H1 (cell line): Measurements from ENCODE around the gene LYPD6. TPM values are rescaled to one million over a fixed set of nuclear protein-coding genes. Genes with fewer than 3 reads are reported as not detected.

Experiments
- HDAC2 ChIP-seq, 2 experiments: fragments of 300-600 bp in 1 of 2; sonication (generic) in 1 of 2; IDR thresholded peaks; 2 replicates each; pipeline ENCODE4 v1.6.1; 2011 to 2012; ENCODE audit warnings: low read depth in 2 of 2, low read length in 2 of 2, mild to moderate bottlenecking in 2 of 2, moderate library complexity in 2 of 2, borderline replicate concordance in 1 of 2, inconsistent platforms in 1 of 2
- polyA plus RNA-seq, 7 experiments: library from polyadenylated mRNA; depleted of rRNA in 3 of 7; stranded (reverse) in 5 of 7; unstranded in 2 of 7; fragments of >200 nt in 5 of 7; fragments of 200-250 nt in 2 of 7; gene quantifications; 1 replicate in 5 of 7; 2 replicates in 1 of 7; 4 replicates in 1 of 7; pipeline versions ENCODE4 v1.2.1 to v1.2.3, GENCODE V29; 2011 to 2013; ENCODE audit warnings: missing spikeins in 2 of 7, mixed read lengths in 2 of 7
- total RNA-seq: library from RNA; stranded (reverse); fragmentation: NEBNext Ultra II Directional; extraction: Animal tissue kit (Norgen Biotek cat#: 25700); gene quantifications from 2 replicates; pipeline ENCODE4 v1.2.1, GENCODE V29; 2021

LYPD6 gene
- total and polyA plus RNA-seq, 2 of the 8 experiments (the other 6 are each of a cell fraction or from before 2014, with no cell fraction given): 5.6 to 8.9 TPM

- no peak for TF ChIP-seq HDAC2 (IDR thresholded peaks at IDR 0.05; ENCODE audit: borderline replicate concordance in 1 of 2, low read depth in 2 of 2, low read length in 2 of 2)
Observed at GRCh38 chr2:149281441-149281840, 48.9 kb upstream of the LYPD6 start (continued).
